Spleen (tissue), 7 donors: ENCODE measurements around the gene PGBD5.

ENCODE experiments used
- POLR2A ChIP-seq, 3 donors: fragments of 450-650 bp; IDR thresholded peaks; one replicate each; pipeline ENCODE4 v1.5.1; 2017; ENCODE audit warnings: antibody characterized with exemption in 3 of 3, mild to moderate bottlenecking in 1 of 3
- POLR2AphosphoS5 ChIP-seq, 3 donors: sonication (generic); formaldehyde crosslinking; IDR thresholded peaks; one replicate each; pipeline ENCODE4 v1.5.1; 2017; ENCODE audit warnings: antibody characterized with exemption in 3 of 3
- TF ChIP-seq, protein P1 (sequence below), 11 experiments: fragments of 200-600 bp in 7 of 11; fragments of 450-650 bp in 4 of 11; sonication (generic) in 4 of 11; IDR thresholded peaks in 8 of 11; conservative IDR thresholded peaks in 3 of 11; 1 replicate in 7 of 11; 2 replicates in 4 of 11; pipeline versions ENCODE4 v1.4.0 to v1.8.0; 2016 to 2021; ENCODE audit warnings: antibody characterized with exemption in 11 of 11, inconsistent platforms in 4 of 11, mild to moderate bottlenecking in 1 of 11
- donor health status: DM: no; HTN: no; CAD: no; lungs with moderate emphysema.
- donor health status: DM: no; HTN: no; CAD: no.
- donor health status: DM: no; HTN: no; CAD: no.

DNA sequence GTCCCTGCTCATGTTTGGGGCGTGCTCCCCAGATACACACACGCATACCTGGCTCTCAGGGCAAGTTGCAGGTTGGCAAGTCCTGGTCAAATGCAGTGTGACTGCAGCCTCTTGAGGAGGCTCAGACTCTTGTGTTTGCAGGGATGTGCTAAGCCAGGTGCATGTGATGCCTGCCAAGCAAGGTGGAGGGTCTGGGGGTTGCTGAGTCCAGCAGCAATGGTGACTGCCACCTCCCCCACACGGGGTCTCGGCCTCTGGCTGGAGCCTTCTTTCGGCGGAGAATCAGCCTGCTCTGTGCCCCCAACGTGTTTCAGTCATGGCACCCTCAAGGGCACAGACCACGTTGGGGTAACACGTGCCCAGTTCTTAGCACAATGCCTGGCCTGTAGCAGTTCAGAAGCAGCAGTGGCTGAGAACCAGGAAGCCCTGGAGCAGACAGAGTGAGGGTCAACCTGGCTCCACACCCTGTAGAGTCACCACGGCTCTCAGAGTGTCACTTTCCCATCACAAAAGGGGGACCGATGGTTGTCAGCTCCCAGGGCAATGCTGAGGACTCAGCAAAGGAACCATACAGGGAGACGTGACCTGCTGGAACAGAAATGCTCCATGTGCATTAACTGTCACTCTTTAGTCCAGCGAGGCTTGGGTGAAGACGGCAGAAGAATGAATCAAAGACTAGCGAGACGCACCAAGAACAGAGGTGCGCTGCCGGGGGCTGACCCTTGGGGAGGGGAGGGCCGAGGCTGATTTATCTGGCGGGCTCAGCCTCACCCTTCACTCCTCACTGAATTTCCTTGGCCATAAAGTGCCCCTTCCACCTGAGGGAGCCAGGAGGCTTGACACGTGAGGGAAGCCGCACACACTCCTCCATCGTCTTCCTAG lies 109.0 kb downstream of the PGBD5 start:
- TF ChIP-seq, protein P1, sequence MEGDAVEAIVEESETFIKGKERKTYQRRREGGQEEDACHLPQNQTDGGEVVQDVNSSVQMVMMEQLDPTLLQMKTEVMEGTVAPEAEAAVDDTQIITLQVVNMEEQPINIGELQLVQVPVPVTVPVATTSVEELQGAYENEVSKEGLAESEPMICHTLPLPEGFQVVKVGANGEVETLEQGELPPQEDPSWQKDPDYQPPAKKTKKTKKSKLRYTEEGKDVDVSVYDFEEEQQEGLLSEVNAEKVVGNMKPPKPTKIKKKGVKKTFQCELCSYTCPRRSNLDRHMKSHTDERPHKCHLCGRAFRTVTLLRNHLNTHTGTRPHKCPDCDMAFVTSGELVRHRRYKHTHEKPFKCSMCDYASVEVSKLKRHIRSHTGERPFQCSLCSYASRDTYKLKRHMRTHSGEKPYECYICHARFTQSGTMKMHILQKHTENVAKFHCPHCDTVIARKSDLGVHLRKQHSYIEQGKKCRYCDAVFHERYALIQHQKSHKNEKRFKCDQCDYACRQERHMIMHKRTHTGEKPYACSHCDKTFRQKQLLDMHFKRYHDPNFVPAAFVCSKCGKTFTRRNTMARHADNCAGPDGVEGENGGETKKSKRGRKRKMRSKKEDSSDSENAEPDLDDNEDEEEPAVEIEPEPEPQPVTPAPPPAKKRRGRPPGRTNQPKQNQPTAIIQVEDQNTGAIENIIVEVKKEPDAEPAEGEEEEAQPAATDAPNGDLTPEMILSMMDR (IDR thresholded peaks at IDR 0.05 in 8 of 11, conservative IDR thresholded peaks at IDR 0.05 in 3 of 11) = no peak
- TF ChIP-seq POLR2AphosphoS5 (IDR thresholded peaks at IDR 0.05) = no peak
- TF ChIP-seq POLR2A (IDR thresholded peaks at IDR 0.05) = no peak
